ENCODE data around the gene SLC25A30.

DNA sequence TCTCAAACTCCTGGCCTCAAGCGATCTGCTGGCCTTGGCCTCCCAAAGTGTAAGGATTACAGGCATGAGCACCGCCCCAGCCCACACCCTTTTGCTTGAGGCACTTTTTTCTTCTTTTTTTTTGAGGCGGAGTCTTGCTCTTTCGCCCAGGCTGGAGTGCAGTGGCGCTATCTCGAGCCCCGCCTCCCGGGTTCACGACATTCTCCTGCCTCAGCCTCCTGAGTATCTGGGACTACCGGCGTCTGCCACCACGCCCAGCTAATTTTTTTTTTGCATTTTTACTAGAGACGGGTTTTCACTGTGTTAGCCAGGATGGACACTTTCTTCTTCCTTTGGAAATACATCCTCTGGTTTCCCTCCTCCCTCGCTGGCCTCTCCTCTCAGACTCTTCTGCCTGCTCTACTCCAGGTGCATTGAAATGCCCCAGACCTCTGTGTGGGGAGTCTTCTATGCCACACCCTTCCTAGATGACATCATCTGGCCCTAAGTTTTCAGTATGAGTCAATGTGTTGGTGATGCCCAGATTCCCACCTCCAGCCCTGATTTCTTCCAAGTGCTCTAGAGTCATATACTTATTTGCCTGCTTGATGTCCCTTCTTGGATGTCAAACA is 56.5 kb downstream of the SLC25A30 start:
- TF ChIP-seq POLR2AphosphoS5 (IDR thresholded peaks at IDR 0.05; ENCODE audit: borderline replicate concordance, low read depth, low read length) = no peak
- no peak for TF ChIP-seq EZH2 (IDR thresholded peaks at IDR 0.05)
